GM12878 (cell line): ENCODE results near the gene SLC6A12. TPM values are rescaled to one million over a fixed set of nuclear protein-coding genes. Genes with fewer than 3 reads are reported as not detected.
A peak's percentile ranks its signal among the peaks of the same experiment; 100 is the strongest.

Experiments used
- FOXK2 ChIP-seq: fragments of 450-650 bp; IDR thresholded peaks from 2 replicates; pipeline ENCODE4 v1.6.1; 2017; ENCODE audit warnings: mild to moderate bottlenecking, moderate library complexity
- GATAD2B ChIP-seq: fragments of 450-650 bp; conservative IDR thresholded peaks from 2 replicates; pipeline ENCODE4 v1.6.1; 2017; ENCODE audit warnings: low read depth, mild to moderate bottlenecking, moderate library complexity
- HDAC2 ChIP-seq: fragments of 200-600 bp; sonication (generic); IDR thresholded peaks from 2 replicates; pipeline ENCODE4 v1.6.1; 2017
- MEF2A ChIP-seq: IDR thresholded peaks from 2 replicates; pipeline ENCODE4 v1.6.1; 2011; ENCODE audit warnings: low read depth, mild to moderate bottlenecking, low read length, moderate library complexity; ENCODE audit not compliant: insufficient read depth
- NFYB ChIP-seq: IDR thresholded peaks from 2 replicates; pipeline ENCODE4 v1.6.1; 2011; ENCODE audit warnings: low read depth, mild to moderate bottlenecking, low read length, improper control_type of control experiment, moderate library complexity; ENCODE audit not compliant: insufficient read depth
- NRF1 ChIP-seq: conservative IDR thresholded peaks from 2 replicates; pipeline ENCODE4 v1.6.1; 2011; ENCODE audit warnings: mild to moderate bottlenecking, low read depth, low read length, improper control_type of control experiment
- PML ChIP-seq: IDR thresholded peaks from 2 replicates; pipeline ENCODE4 v1.6.1; 2012; ENCODE audit warnings: low read length, inconsistent platforms
- ZNF274 ChIP-seq: IDR thresholded peaks from one replicate; pipeline ENCODE4 v1.8.0; 2011; ENCODE audit not compliant: insufficient read length, insufficient read depth
- polyA plus RNA-seq, 11 experiments: library from polyadenylated mRNA; depleted of rRNA in 4 of 11; unstranded in 6 of 11; stranded (reverse) in 5 of 11; fragments of >200 nt; fragmentation: Nextera tagmentation in 4 of 11; fragmentation: Illumina TruSeq in 1 of 11; extraction: Ambion mirVana in 4 of 11; extraction: Trizol in 1 of 11; gene quantifications; 1 replicate in 1 of 11; 2 replicates in 10 of 11; pipeline versions ENCODE4 v1.2.1 to v1.2.3, GENCODE V29; 2011 to 2016; ENCODE audit warnings: inconsistent platforms in 2 of 11, missing spikeins in 2 of 11, low read depth in 1 of 11
- total RNA-seq, 4 experiments: library from RNA; depleted of rRNA in 3 of 4; stranded (reverse); fragments of >200 nt in 3 of 4; fragmentation: Illumina TruSeq in 1 of 4; extraction: Trizol in 1 of 4; gene quantifications; 2 replicates each; pipeline versions ENCODE4 v1.2.1 to v1.2.3, GENCODE V29; 2013 to 2021
- TF ChIP-seq, protein P1 (sequence below): fragments of 450-650 bp; IDR thresholded peaks from 2 replicates; pipeline ENCODE4 v1.6.1; 2017; ENCODE audit warnings: mild to moderate bottlenecking, moderate library complexity
- TF ChIP-seq, protein P2 (sequence below): IDR thresholded peaks from 2 replicates; pipeline ENCODE4 v1.6.1; 2012; ENCODE audit warnings: low read depth, low read length, improper control_type of control experiment
- TF ChIP-seq, protein P3 (sequence below): fragments of 450-650 bp; formaldehyde crosslinking; IDR thresholded peaks from 2 replicates; pipeline ENCODE4 v1.4.0; 2020; ENCODE audit warnings: mild to moderate bottlenecking, moderate library complexity
- TF ChIP-seq, protein P4 (sequence below): fragments of 450-650 bp; formaldehyde crosslinking; IDR thresholded peaks from 2 replicates; pipeline ENCODE4 v1.4.0; 2022; ENCODE audit warnings: mild to moderate bottlenecking, moderate library complexity
- TF ChIP-seq, protein P5 (sequence below): IDR thresholded peaks from 2 replicates; pipeline ENCODE4 v1.6.1; 2011; ENCODE audit warnings: borderline replicate concordance, low read depth, mild to moderate bottlenecking, moderate library complexity, mixed read lengths, low read length; ENCODE audit not compliant: insufficient read depth; ENCODE audit errors: extremely low read length

Gene SLC6A12
- total and polyA plus RNA-seq, 10 of the 15 experiments (the other 5 are each of a cell fraction or from before 2014, with no cell fraction given) = 0.06 to 0.11 (median 0.07) TPM; not detected in 7

DNA sequence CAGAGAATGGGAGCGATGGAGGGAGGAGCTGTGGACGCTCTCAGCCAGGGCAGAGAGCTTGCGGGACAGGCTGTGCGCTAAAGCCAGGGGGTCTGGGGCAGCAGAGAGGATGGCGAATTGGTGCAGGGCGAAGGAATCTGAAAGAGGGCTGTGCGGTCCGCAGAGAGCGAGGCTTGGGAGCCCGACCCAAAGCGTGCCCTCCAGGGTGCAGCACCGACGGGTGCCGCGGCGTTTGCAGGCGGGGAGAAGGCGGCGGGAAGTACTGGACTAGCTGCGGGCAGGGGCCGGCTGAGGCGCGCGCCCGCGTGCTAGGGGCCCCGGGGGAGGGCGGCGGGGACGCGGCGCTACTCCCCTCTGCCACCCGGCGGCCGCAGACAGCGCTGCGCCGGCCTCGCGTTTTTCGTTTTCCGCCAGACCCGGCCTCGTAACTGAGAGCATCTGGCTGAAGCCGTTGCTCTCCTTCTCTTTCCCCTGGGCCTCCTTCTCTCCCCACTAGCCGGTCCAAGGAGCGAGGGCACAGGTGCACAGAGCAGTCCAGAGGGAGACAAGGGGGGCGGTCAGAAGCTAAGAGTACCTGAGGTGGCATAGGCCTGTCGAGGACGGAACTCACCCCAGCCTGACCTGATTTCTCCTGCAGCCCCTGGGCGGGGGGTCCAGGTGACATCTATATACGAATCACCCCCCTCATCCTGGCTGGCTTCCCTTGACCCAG lies 24.9 kb downstream of the SLC6A12 start (continued):
- TF ChIP-seq, protein P1, sequence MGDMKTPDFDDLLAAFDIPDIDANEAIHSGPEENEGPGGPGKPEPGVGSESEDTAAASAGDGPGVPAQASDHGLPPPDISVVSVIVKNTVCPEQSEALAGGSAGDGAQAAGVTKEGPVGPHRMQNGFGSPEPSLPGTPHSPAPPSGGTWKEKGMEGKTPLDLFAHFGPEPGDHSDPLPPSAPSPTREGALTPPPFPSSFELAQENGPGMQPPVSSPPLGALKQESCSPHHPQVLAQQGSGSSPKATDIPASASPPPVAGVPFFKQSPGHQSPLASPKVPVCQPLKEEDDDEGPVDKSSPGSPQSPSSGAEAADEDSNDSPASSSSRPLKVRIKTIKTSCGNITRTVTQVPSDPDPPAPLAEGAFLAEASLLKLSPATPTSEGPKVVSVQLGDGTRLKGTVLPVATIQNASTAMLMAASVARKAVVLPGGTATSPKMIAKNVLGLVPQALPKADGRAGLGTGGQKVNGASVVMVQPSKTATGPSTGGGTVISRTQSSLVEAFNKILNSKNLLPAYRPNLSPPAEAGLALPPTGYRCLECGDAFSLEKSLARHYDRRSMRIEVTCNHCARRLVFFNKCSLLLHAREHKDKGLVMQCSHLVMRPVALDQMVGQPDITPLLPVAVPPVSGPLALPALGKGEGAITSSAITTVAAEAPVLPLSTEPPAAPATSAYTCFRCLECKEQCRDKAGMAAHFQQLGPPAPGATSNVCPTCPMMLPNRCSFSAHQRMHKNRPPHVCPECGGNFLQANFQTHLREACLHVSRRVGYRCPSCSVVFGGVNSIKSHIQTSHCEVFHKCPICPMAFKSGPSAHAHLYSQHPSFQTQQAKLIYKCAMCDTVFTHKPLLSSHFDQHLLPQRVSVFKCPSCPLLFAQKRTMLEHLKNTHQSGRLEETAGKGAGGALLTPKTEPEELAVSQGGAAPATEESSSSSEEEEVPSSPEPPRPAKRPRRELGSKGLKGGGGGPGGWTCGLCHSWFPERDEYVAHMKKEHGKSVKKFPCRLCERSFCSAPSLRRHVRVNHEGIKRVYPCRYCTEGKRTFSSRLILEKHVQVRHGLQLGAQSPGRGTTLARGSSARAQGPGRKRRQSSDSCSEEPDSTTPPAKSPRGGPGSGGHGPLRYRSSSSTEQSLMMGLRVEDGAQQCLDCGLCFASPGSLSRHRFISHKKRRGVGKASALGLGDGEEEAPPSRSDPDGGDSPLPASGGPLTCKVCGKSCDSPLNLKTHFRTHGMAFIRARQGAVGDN = no peak
- TF ChIP-seq NRF1 = no peak
- TF ChIP-seq, protein P2, sequence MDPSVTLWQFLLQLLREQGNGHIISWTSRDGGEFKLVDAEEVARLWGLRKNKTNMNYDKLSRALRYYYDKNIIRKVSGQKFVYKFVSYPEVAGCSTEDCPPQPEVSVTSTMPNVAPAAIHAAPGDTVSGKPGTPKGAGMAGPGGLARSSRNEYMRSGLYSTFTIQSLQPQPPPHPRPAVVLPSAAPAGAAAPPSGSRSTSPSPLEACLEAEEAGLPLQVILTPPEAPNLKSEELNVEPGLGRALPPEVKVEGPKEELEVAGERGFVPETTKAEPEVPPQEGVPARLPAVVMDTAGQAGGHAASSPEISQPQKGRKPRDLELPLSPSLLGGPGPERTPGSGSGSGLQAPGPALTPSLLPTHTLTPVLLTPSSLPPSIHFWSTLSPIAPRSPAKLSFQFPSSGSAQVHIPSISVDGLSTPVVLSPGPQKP = no peak
- TF ChIP-seq, protein P3, sequence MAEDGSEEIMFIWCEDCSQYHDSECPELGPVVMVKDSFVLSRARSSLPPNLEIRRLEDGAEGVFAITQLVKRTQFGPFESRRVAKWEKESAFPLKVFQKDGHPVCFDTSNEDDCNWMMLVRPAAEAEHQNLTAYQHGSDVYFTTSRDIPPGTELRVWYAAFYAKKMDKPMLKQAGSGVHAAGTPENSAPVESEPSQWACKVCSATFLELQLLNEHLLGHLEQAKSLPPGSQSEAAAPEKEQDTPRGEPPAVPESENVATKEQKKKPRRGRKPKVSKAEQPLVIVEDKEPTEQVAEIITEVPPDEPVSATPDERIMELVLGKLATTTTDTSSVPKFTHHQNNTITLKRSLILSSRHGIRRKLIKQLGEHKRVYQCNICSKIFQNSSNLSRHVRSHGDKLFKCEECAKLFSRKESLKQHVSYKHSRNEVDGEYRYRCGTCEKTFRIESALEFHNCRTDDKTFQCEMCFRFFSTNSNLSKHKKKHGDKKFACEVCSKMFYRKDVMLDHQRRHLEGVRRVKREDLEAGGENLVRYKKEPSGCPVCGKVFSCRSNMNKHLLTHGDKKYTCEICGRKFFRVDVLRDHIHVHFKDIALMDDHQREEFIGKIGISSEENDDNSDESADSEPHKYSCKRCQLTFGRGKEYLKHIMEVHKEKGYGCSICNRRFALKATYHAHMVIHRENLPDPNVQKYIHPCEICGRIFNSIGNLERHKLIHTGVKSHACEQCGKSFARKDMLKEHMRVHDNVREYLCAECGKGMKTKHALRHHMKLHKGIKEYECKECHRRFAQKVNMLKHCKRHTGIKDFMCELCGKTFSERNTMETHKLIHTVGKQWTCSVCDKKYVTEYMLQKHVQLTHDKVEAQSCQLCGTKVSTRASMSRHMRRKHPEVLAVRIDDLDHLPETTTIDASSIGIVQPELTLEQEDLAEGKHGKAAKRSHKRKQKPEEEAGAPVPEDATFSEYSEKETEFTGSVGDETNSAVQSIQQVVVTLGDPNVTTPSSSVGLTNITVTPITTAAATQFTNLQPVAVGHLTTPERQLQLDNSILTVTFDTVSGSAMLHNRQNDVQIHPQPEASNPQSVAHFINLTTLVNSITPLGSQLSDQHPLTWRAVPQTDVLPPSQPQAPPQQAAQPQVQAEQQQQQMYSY (CRISPR knock-in tag) = no peak
- TF ChIP-seq GATAD2B = 0 out of 2 replicates have a peak, but pooled peaks have one; percentile 23
- no peak for TF ChIP-seq PML
- no peak for TF ChIP-seq HDAC2
- TF ChIP-seq NFYB = no peak
- TF ChIP-seq MEF2A = no peak
- TF ChIP-seq, protein P4, sequence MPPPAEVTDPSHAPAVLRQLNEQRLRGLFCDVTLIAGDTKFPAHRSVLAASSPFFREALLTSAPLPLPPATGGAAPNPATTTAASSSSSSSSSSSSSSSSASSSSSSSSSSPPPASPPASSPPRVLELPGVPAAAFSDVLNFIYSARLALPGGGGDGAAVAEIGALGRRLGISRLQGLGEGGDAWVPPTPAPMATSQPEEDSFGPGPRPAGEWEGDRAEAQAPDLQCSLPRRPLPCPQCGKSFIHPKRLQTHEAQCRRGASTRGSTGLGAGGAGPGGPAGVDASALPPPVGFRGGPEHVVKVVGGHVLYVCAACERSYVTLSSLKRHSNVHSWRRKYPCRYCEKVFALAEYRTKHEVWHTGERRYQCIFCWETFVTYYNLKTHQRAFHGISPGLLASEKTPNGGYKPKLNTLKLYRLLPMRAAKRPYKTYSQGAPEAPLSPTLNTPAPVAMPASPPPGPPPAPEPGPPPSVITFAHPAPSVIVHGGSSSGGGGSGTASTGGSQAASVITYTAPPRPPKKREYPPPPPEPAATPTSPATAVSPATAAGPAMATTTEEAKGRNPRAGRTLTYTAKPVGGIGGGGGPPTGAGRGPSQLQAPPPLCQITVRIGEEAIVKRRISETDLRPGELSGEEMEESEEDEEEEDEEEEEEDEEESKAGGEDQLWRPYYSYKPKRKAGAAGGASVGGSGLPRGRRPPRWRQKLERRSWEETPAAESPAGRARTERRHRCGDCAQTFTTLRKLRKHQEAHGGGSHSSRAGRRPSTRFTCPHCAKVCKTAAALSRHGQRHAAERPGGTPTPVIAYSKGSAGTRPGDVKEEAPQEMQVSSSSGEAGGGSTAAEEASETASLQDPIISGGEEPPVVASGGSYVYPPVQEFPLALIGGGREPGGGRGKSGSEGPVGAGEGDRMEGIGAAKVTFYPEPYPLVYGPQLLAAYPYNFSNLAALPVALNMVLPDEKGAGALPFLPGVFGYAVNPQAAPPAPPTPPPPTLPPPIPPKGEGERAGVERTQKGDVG (CRISPR knock-in tag) = no peak
- TF ChIP-seq, protein P5, sequence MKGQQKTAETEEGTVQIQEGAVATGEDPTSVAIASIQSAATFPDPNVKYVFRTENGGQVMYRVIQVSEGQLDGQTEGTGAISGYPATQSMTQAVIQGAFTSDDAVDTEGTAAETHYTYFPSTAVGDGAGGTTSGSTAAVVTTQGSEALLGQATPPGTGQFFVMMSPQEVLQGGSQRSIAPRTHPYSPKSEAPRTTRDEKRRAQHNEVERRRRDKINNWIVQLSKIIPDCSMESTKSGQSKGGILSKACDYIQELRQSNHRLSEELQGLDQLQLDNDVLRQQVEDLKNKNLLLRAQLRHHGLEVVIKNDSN = no peak
- no peak for TF ChIP-seq FOXK2
- TF ChIP-seq ZNF274 = no peak
